Activated T-cell treated with anti-CD3 and anti-CD28 coated beads for 24 hours (primary cell): ENCODE measurements around the gene SOX1.

ENCODE experiments used
- DNase-seq: peaks from one replicate; pipeline ENCODE4 v3.0.0-alpha.2; 2020; ENCODE audit warnings: low read depth

The SOX1 gene

DNA sequence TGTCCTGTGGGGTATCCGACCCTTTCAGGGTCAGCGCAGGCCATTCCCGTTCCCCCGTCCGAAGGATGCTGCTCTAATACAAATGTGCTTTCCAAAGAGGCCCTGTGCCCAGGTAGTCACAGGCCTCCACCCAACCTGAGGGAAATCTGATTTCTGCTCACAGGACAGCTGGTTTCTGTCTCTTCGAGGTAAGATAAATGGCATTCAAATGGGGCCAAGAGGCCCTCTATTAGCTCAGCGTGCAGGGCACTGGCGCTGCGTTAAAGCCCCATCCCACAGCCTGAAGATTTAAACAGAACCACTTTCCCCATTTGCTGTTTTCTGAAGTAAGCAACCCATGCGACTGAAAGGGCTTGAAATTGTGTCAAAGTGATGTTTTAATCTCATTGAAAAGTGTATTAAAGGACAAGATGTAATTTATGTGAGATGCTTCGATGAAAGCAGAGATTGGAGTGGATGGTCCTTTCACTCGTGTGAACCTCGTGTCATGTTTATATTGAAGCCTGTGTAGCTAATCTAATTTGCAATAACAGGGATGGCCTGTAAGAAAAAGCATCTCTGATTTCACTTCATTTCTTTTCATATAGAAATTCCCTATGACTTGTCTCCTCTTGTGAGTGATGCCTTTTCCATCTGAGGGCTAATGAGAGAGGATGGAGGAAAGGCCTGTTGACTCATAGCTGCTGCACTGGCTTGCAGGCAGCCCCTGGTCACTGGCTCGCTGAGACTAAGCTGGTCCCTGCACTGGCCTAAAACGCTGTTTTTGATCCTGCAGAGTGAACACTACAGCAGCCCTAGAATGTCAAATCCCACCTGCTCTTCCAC is 7.3 kb upstream of the SOX1 start:
- DNase-seq = no peak

DNA sequence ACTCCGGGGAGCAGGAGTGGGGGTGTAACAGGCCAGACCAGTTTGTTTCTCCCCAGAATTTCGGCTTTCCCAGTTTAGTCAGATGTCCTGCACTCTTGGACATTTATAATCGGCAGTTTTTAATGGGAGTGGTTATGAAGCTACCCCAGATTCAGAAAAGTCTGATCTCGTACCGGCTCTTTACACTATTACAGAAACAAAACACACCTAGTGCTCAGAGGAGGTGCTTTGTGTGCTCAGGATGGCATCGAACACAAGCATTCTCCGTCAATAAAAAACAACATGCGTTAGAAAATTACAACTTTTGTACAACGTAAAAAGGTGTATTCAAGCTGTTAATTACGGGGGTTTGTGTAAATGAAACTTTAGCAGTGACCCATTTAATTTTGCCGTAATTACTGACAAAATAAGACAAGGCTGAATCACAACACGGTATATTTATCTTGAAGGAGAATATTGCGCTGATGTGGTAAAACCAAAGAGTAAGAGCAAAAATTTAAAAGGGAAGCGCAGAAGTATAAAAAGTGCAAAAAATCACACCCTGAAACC is 6.6 kb upstream of the SOX1 start:
- no peak for DNase-seq

DNA sequence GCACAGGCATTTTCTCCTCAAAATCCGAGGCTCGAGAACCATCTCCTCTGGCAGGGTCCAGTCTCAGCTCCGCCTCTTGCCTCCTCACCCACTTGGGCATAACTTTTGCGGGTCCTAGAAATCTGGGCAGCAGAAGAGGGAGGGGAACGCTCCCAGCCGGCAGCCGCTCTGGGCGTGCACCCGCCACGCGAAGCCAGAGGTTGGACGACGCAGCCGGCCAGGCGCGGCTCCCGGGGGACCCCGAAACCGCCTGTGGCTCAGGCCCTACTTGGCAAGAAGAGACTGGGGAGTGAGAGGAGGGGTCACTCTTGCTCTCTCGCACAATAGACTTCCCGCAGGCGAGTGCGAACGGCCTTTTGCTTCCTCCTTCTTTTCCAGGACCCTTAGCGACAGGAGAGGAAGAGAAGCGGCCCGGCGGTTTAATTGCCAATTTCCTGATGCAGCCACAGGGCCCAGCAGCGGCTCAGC is 6.0 kb upstream of the SOX1 start:
- DNase-seq = no peak

DNA sequence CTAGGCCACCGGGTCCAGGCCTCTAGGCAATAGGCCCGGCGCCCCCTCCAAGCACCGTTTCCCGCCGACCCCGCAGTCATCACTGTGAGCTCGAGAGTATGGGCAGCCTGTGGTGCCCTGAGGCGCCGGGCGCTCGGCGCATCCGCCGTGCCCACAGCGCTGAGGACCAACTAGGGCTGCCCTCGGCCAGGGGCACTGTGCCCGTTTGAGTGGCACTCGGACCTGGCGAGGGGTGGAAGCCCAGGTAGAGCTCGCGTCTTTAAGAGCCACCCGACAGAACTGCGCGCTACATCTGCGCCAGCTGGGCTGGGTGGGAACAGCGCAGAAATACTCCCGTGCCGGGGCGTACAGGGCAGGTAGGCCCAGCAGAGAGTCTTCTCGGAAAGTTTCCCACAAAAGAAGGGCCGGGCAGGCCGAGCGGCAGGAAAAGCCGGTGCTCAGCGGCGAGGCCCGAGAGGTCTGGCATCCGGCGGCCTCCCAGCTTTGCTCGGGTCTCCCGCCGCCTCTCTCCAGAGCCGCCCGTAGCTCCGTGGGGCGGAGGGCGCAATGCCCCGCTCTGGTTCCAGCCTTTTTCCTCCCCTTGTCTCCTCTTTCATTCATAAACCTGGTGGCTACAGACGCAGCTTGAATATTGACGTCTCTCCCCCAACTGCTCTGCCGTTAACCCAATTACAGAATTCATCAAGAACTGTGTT is 5.4 kb upstream of the SOX1 start:
- no peak for DNase-seq

DNA sequence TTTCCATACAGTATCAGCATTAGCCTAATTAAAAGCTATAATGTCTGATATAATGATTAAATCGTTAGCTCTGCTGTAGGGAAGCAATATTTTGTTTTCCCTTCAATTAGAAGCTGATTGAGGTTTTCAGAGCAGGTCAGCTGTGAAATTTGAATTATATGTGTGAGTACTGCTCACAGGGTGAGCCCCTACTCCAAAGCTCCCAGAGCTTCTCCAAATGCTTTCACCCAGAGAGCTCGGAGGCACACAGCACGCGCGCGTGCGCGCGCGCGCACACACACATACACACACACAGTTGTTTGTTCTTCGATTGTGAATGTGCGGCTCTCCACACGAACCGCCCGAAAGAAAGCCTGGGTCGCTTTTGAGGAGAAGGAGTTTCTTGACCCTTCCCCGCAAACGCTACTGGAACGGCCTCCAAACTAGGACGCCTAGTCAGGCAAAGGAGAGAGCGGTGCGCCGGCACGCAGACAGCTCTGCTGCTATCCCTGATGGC is 4.8 kb upstream of the SOX1 start:
- DNase-seq = no peak

DNA sequence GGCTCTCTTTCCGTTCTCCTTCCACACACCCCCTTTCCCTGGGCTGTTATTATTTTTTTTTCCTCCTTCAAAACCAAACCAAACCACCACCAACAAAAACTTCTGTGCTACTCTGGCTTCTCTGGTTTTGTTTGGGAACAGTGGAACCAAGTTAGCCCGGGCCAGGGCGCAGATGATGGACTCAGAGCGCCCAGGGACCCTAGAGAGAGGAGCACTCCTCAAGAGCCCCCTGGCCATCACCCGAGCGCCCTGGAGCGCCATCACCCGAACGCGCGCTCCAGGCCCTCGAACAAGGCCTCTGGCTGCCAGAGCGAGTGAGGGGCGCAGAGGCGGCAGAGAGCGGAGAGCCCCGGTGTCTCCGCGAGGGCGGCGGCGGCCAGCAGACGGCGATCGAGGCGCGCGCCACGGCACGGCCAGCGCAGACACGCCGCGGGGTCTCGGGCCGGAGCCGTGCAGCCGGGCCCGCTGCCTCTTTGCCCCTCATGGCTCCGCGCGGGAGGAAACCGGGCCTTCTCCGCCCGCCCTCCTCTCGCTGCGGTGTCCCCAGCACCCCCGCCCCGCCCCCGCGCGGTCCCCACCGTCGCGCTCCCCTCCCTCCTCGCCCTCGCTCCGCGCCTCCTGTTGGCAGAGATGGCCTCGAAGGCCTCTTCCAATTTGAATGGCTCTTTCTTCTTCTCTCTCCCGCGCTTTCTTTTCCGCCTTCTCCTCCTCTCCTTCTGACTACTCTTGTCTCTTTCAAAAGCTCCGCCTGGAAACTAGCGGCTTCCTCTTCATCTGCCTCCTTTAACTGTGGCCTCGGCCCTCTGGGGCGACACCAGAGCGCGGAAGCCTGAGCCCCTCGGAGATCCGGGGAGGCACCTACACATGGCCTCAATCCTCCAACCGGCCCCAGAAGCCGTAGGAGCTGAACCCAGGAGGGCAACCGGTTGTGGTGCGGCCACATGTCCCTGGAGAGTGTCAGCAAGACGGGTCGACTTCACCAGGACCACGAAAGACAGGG is 4.1 kb upstream of the SOX1 start:
- no peak for DNase-seq

DNA sequence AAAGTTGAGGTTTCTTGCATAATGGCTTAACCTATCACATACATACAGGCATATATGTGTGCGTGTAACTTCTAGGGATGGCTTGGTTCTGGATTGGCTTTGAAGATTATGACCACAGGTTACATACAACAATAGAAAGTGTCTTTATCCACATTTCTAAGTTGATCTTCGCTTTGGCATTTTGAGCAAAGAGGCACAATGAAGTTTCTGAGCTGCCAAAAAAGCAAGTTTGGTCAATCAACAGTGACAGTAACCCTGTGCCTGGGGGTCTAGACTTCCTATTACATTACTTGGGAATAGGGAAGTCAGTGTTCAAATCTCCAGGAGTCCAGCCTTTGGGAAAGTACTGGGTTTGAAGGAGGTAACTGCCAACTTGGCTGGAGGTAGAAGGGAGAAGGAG is 3.1 kb upstream of the SOX1 start:
- no peak for DNase-seq

DNA sequence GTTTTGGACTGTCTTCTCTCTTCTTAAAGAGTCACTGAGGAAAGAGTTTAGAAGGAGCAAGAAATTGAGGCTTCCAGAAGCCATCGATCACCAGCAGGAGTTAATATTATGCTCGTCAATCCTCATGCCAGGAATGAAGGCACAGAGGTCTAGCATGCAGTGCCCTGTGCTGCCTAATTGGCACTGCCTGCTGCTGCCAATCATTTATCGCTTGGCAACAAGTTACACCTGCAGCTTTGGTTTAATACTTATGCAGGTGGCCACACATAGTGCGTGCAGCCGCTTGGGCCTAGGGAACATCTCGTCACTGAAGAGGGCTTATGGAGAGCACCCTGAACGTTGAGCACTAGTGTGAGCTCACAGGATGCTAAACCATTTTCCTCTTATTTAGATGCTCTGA is 2.7 kb upstream of the SOX1 start:
- no peak for DNase-seq

DNA sequence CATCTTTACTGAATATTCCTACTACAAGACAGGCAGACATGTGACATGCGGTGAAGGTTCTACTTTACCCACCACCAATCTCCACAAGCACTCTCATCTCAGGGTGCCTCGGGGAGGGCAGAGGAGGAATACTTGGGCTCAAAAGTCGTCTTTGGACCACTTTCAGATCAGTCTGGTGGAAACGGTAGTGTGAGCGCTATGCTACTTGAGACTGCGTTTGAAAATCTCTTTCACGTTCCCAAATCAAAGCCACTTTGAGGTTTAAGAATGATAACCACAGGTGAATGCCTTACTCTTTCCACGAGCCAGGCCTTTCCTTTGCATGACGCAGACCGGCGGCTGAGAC is 1.5 kb upstream of the SOX1 start:
- no peak for DNase-seq

DNA sequence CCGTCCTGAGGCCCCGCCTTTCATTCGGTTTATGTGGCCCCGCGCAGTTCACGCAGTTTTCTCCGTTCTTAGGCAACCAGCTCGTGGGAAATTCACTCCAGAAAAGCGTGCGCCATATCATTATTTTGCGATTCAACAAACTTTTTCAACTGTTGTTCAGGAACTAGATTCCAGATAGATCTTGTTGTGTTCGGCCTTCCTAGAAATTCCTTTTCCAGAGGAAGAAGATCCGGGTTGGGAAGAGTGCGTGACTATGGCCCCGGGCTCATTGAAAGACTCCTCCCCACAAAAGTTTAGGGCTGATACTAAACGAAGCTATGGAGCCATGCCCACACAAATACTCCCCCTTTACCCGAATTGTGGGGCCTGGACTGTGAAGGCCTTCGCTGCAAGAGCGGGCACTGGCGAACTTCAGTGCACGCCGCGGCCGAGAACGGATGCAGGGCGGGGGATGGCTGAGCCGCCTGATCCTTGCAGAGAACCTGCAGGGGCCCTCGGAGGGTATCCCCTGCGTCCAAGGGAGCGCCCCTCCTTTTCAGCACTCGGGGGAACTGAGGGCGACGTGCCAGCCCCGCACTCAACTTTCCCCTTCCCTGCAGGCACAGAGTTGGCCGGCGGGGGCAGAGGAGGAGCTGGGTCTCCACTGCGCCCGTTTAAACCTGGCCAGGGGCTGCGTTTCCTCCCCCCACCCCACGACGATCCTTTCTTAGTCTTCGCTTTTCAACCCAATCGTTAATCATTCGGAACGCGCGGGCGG is 904 bp upstream of the SOX1 start:
- DNase-seq = no peak

DNA sequence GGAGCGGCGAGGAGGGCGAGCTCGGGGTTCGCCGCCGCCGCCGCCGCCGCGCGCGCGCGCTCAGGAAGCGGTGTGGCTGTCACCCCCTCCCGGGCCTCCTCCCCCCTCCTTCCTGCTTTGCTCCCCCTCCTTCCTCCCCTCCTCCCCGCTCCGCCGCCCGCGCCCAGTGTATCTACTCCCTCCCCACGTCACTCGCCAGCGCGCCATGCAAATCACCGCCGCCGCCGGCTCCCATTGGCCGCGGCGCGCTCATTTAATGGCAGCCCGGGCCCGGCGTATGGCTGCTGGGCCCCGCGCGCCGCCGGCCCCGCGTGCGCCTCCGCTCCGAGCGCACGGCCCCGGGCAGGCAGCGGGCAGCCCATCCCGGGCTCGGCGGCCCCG is 335 bp upstream of the SOX1 start:
- DNase-seq = peak; percentile 48

DNA sequence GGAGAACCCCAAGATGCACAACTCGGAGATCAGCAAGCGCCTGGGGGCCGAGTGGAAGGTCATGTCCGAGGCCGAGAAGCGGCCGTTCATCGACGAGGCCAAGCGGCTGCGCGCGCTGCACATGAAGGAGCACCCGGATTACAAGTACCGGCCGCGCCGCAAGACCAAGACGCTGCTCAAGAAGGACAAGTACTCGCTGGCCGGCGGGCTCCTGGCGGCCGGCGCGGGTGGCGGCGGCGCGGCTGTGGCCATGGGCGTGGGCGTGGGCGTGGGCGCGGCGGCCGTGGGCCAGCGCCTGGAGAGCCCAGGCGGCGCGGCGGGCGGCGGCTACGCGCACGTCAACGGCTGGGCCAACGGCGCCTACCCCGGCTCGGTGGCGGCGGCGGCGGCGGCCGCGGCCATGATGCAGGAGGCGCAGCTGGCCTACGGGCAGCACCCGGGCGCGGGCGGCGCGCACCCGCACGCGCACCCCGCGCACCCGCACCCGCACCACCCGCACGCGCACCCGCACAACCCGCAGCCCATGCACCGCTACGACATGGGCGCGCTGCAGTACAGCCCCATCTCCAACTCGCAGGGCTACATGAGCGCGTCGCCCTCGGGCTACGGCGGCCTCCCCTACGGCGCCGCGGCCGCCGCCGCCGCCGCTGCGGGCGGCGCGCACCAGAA is 1.1 kb downstream of the SOX1 start:
- DNase-seq = no peak

DNA sequence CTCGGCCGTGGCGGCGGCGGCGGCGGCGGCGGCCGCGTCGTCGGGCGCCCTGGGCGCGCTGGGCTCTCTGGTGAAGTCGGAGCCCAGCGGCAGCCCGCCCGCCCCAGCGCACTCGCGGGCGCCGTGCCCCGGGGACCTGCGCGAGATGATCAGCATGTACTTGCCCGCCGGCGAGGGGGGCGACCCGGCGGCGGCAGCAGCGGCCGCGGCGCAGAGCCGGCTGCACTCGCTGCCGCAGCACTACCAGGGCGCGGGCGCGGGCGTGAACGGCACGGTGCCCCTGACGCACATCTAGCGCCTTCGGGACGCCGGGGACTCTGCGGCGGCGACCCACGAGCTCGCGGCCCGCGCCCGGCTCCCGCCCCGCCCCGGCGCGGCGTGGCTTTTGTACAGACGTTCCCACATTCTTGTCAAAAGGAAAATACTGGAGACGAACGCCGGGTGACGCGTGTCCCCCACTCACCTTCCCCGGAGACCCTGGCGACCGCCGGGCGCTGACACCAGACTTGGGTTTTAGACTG is 1.7 kb downstream of the SOX1 start:
- DNase-seq = no peak

DNA sequence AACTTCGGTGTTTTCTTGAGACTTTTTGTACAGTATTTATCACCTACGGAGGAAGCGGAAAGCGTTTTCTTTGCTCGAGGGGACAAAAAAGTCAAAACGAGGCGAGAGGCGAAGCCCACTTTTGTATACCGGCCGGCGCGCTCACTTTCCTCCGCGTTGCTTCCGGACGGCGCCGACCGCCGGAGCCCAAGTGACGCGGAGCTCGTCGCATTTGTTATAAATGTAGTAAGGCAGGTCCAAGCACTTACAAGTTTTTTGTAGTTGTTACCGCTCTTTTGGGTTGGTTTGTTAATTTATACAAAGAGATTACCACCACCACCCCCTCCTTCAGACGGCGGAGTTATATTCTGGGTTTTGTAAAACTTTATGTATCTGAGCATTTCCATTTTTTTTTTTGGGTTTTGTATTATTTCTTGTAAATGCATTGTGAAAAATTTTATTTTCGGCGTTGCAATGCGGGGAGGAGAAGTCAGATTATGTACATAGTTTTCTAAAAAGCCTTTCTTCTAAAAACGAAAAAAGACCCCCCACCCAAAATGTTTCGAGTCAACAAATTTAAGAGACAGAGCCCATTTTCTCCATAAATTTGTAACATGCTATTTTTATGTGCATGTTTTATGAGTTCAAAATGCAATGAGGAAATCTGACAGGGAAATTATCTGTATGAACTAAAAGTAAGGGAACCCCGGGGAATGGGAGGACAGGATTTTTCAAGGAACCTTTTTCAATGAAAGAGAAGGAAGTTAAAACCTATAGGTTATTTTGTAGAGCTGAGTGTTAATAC is 2.3 kb downstream of the SOX1 start:
- no peak for DNase-seq

DNA sequence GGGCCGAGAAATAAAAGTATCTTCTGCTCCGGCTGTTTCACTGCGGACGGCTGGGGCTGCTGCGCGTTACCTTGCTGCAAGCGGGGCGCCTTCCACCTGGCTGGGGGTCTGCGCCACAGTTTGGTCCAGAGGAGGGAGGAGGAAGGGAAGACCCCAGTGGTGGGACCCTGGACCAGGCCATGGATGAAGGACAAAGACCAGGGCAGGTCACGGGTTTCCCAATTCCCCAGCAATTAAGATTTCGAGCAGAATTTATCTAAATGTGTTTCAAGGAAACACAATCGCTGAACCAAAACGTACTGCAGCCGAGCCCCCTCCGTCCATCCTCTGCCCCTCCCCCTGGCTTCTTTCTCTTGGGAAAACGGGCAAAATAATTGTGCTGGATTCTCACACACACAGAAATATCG is 2.9 kb downstream of the SOX1 start:
- no peak for DNase-seq

DNA sequence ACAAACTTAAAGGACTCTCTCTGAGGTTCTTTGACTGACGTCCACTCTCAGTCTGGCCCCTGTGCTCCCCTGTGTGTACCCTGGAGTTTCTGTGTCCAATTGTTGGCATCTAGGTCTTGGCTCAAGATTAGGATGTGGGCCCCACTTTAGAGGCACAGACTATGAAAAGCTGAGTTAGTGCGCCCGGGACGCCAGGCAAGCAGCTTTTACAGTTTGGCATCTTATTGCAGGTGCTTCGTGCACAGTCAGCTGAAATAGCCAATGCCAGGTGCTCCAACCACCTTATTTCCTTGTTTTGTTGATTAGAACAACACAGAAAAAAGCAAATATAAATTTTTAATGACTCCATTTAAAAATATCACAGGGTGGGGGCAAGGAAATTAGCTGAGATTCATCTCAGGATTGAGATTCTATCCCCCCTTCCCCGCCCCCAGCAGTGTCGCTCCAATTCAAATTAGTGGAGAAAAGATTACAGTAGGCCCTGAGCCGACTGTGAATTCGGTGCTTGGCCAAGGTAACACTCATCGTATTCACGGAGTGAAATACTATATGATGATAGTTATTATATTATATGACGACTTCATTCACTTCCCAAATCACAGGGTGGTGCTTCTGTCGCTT is 4.3 kb downstream of the SOX1 start:
- no peak for DNase-seq

DNA sequence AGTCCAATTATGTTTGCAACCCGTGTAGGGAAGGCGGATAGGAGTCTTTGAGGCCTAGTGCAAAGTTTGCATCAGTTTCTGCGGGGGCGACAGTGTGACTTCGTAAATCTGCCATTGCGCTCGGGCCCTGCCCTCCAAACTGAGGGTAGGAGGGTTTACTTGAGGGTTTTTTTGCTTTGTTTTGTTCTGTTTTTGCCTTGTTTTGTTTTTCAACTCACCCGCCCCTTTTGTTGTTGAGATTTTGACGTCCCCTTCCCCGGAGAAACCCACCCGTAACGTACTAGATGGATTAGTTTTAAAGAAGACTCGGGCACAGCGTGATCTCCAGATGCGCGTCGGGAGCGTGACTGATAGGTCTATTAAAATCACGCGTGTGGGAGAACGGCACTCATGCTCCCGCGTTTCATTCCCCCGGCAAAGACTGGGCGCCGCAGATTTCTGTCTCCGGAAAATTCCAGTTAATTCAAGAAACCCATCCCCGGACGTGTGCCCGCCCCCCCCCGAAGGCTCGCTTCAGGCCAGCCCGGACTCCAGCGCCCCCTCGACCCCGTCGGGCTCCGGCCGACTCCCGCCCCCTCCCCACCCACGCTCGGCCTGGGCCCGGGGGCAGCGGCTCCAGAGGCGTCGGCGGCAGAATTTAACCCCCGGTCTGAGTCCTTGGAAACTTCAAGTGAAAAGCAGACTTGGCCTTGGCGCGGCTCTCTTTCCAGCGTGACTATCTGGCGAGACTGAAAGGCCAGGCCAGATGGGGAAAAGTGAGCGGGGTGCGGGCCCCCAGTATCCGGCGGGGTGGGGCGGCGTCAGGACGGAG is 5.0 kb downstream of the SOX1 start:
- DNase-seq = no peak

DNA sequence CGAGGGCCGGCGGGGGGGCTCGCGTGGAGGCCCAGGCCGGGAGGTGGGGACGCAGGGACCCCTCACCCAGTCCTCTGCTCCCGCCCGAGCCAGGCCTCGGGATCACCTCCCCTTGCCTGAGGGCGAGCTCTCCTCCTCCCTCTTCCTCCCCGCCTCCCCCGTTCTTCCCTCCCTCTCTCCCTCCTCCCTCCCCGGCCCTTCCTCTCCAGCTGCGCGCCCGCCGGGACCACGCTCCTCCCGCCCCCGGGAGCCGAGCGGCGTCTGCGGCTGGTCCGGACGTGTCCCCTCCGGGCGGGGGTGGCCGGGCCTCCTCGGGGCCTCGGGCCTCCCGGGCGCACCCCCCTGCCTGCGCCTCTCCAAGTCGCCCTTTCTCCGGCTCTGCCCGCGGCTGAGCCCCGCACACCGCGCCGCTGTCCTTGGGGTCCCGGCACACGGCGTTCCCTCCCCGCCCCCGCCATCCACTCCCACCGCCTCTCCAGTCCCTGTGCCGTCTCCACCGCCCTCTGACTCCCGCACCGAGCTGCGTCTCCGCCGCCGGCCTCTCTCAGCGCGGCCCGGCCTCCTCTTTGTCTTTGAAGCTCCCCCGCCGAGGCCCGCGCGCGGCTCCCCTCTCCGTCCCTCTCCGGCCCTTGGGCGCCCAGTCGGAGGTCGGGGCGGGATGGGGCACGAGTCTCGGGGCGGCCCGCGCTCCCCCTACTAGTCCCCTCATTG is 5.7 kb downstream of the SOX1 start:
- no peak for DNase-seq
